Measurements from ENCODE around the gene MARF1. TPM values are rescaled to one million over a fixed set of nuclear protein-coding genes. Genes with fewer than 3 reads are reported as not detected.

The MARF1 gene
- total and polyA plus RNA-seq, 4 donors: 7.0 to 19.8 (median 12.6) TPM

DNA sequence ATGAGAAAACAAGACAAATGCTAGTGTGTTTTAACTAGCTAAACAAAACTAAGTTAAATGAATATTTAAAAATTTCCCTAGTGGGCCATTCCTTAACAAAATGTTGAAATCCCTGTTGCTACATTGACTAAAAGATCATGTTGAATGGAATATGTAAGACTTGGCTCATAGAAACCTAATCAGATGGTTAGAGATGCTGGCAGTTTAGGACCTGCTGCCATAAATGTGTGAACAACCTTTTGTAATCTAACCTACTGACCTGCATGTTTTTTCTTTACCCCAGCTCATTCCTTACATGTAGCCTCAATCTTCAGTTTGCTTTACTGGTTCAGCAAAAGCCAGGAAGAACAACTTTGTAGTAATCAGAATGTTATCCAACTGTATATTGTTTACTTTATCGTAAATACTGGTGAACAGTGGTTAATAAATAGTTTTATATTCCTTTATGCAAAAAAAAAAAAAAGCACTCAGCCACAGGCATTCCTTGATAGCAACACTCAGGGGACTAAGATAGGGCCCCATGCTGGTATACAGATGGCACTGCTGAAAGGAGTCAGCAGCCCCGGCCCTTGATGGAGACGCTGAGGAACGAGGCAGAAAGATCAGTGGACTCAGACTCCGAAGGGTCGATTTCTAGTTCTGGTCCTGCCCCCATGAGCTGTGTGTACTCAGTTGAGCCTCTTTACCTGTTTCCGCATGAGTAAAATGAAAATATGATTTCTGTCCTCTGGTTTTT is 78.2 kb downstream of the MARF1 start:
- no peak for DNase-seq (ENCODE audit: low spot score)
- TF ChIP-seq TAF1 (conservative IDR thresholded peaks at IDR 0.05): no peak
- TF ChIP-seq, protein P1, sequence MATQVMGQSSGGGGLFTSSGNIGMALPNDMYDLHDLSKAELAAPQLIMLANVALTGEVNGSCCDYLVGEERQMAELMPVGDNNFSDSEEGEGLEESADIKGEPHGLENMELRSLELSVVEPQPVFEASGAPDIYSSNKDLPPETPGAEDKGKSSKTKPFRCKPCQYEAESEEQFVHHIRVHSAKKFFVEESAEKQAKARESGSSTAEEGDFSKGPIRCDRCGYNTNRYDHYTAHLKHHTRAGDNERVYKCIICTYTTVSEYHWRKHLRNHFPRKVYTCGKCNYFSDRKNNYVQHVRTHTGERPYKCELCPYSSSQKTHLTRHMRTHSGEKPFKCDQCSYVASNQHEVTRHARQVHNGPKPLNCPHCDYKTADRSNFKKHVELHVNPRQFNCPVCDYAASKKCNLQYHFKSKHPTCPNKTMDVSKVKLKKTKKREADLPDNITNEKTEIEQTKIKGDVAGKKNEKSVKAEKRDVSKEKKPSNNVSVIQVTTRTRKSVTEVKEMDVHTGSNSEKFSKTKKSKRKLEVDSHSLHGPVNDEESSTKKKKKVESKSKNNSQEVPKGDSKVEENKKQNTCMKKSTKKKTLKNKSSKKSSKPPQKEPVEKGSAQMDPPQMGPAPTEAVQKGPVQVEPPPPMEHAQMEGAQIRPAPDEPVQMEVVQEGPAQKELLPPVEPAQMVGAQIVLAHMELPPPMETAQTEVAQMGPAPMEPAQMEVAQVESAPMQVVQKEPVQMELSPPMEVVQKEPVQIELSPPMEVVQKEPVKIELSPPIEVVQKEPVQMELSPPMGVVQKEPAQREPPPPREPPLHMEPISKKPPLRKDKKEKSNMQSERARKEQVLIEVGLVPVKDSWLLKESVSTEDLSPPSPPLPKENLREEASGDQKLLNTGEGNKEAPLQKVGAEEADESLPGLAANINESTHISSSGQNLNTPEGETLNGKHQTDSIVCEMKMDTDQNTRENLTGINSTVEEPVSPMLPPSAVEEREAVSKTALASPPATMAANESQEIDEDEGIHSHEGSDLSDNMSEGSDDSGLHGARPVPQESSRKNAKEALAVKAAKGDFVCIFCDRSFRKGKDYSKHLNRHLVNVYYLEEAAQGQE (IDR thresholded peaks at IDR 0.05): no peak
- TF ChIP-seq HNF4A (conservative IDR thresholded peaks at IDR 0.05): no peak
- Histone ChIP-seq H3K27ac (ENCODE audit: low read depth in 1 of 2, low read length in 2 of 2) (no peak overlapping the region), H3K9ac (ENCODE audit: low read depth in 1 of 2, low read length in 2 of 2) (no peak overlapping the region), H3K4me1 (ENCODE audit: control insufficient read depth in 4 of 4, insufficient read depth in 4 of 4, low read length in 3 of 4) (no peaks in the 10 kb centered on the region), H3K36me3 (ENCODE audit: control insufficient read depth in 4 of 4, insufficient read depth in 3 of 4, low read depth in 1 of 4, low read length in 3 of 4) (peaks cover 0 to 4% (median 3%) of the 10 kb centered on the region in 4 donors), H3K27me3 (ENCODE audit: control insufficient read depth in 4 of 4, insufficient read depth in 4 of 4, low read length in 3 of 4) (no peaks in the 10 kb centered on the region), H3K4me3 (ENCODE audit: low read depth in 1 of 3, low read length in 3 of 3) (no peak overlapping the region), H3K9me3 (ENCODE audit: control insufficient read depth in 4 of 4, low read length in 3 of 4) (no peaks in the 10 kb centered on the region)
- WGBS: 93% methylated on average over 7 of the region's 7 CpGs

DNA sequence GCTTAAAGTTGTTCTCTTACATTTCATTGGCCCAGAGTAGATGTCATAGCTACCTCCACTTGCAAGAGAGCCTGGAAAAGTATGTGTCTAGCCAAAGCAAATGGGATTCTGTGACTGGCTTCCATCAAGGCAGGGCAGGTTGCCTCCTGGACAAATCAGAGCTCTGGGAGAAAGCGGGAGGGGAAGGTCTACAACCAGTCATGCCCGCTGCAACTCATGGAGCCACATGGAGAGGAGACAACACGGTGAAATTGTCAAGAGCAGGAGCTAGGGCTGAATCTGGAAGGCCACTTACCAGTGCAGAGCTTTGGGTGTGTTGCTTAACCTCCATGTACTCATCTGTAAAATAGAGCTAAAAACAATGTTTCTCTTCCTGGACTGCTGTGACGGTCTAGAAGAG is 83.8 kb downstream of the MARF1 start:
- no peak for DNase-seq (ENCODE audit: low spot score)
- TF ChIP-seq GABPA (IDR thresholded peaks at IDR 0.05 in 1 of 2, conservative IDR thresholded peaks at IDR 0.05 in 1 of 2) (no peak), TAF1 (conservative IDR thresholded peaks at IDR 0.05) (no peak), HNF4G (IDR thresholded peaks at IDR 0.05) (no peak), RAD21 (IDR thresholded peaks at IDR 0.05) (no peak)
- TF ChIP-seq, protein P1 (IDR thresholded peaks at IDR 0.05): no peak
- TF ChIP-seq, protein P2, sequence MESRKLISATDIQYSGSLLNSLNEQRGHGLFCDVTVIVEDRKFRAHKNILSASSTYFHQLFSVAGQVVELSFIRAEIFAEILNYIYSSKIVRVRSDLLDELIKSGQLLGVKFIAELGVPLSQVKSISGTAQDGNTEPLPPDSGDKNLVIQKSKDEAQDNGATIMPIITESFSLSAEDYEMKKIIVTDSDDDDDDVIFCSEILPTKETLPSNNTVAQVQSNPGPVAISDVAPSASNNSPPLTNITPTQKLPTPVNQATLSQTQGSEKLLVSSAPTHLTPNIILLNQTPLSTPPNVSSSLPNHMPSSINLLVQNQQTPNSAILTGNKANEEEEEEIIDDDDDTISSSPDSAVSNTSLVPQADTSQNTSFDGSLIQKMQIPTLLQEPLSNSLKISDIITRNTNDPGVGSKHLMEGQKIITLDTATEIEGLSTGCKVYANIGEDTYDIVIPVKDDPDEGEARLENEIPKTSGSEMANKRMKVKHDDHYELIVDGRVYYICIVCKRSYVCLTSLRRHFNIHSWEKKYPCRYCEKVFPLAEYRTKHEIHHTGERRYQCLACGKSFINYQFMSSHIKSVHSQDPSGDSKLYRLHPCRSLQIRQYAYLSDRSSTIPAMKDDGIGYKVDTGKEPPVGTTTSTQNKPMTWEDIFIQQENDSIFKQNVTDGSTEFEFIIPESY (IDR thresholded peaks at IDR 0.05): no peak
- no peaks in the 10 kb centered on the region for H3K4me1 ChIP-seq (ENCODE audit: control insufficient read depth in 4 of 4, insufficient read depth in 4 of 4, low read length in 3 of 4)

More for the DNA sequence above, 83.8 kb downstream of the MARF1 start:
- no peak overlapping the region for H3K4me3 ChIP-seq (ENCODE audit: low read depth in 1 of 3, low read length in 3 of 3)
- WGBS: 95% methylated on average over 4 of the region's 4 CpGs
- H3K27me3 ChIP-seq (ENCODE audit: control insufficient read depth in 4 of 4, insufficient read depth in 4 of 4, low read length in 3 of 4): no peaks in the 10 kb centered on the region
- no peak overlapping the region for H3K9ac ChIP-seq (ENCODE audit: low read depth in 1 of 2, low read length in 2 of 2)
- H3K27ac ChIP-seq (ENCODE audit: low read depth in 1 of 2, low read length in 2 of 2): no peak overlapping the region
- H3K36me3 ChIP-seq (ENCODE audit: control insufficient read depth in 4 of 4, insufficient read depth in 3 of 4, low read depth in 1 of 4, low read length in 3 of 4): peaks cover 0 to 3% (median under 1%) of the 10 kb centered on the region in 4 donors
- H3K9me3 ChIP-seq (ENCODE audit: control insufficient read depth in 4 of 4, low read length in 3 of 4): no peaks in the 10 kb centered on the region
